Stimulated activated naive CD8-positive, alpha-beta T cell treated with anti-CD3 and anti-CD28 coated beads, Interleukin-15, Interleukin-2, amounts not matched to agents 100 ng/mL and 50 ng/mL, for 24 hours (primary cell): ENCODE measurements around the gene AK5.

ENCODE experiments used
- H3K27ac Mint-ChIP-seq: one replicate; pipeline ENCODE4 v1.8.0; 2021; ENCODE audit warnings: mild to moderate bottlenecking, mixed read lengths
- H3K27me3 Mint-ChIP-seq: one replicate; pipeline ENCODE4 v1.8.0; 2021; ENCODE audit warnings: mixed read lengths
- H3K36me3 Mint-ChIP-seq: one replicate; pipeline ENCODE4 v1.8.0; 2021; ENCODE audit warnings: low read depth, mixed read lengths
- H3K4me1 Mint-ChIP-seq: one replicate; pipeline ENCODE4 v1.8.0; 2021; ENCODE audit warnings: low read depth, mixed read lengths
- H3K4me3 Mint-ChIP-seq: one replicate; pipeline ENCODE4 v1.8.0; 2021; ENCODE audit warnings: mild to moderate bottlenecking, mixed read lengths
- H3K9me3 Mint-ChIP-seq: one replicate; pipeline ENCODE4 v1.8.0; 2021; ENCODE audit warnings: mixed read lengths

AK5 gene

DNA sequence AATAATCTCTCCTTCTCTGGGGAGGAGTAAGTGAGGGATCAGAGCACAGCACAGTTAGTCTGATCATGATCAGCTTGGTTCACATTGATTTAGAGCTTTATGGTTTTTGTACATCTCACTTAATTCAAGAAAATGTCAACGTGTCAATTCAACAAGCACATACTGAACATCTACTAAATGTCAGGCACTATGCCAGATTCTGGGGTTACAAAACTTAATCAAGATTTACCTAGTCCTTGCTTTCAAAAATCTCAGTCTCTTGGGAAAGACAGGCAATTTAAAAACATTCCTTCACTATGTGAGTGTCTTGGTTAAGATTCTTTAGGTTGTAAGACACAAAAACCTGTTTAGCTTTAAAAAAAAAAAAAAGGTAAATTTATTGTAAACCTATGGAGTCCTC is 181.4 kb downstream of the AK5 start:
- no peak overlapping the region for H3K4me3 Mint-ChIP-seq
- no peak overlapping the region for H3K27ac Mint-ChIP-seq
- peaks cover 3% of the 10 kb centered on the region for H3K4me1 Mint-ChIP-seq
- no peaks in the 10 kb centered on the region for H3K36me3 Mint-ChIP-seq
- no peaks in the 10 kb centered on the region for H3K9me3 Mint-ChIP-seq
- H3K27me3 Mint-ChIP-seq, result no peaks in the 10 kb centered on the region

GRCh38 chr1:77465139-77465538 is 183.3 kb downstream of the AK5 start:
- no peak overlapping the region for H3K4me3 Mint-ChIP-seq
- no peak overlapping the region for H3K27ac Mint-ChIP-seq
- H3K36me3 Mint-ChIP-seq, result no peaks in the 10 kb centered on the region
- H3K27me3 Mint-ChIP-seq, result no peaks in the 10 kb centered on the region
- peaks cover 3% of the 10 kb centered on the region for H3K4me1 Mint-ChIP-seq
- no peaks in the 10 kb centered on the region for H3K9me3 Mint-ChIP-seq

DNA sequence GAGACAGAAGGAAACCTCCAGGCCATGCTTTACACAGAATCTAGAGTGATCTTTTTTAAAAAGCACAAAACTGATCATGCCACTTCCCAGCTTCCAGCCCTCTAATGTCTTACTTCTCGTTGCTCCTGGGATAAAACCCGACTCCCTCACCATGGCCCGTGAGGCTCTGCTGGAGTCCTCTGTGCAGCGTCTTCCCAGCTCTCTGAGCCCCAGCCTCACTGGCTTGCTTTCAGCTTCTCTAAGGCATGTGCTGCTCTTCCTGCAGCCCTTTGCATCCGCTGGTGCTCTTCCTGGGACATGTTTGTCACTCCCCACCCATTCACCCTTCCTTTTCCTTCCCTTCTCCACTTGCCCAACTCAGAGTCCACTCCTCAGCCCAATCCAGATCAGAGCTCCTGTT is 184.1 kb downstream of the AK5 start:
- no peaks in the 10 kb centered on the region for H3K9me3 Mint-ChIP-seq
- no peaks in the 10 kb centered on the region for H3K27me3 Mint-ChIP-seq
- H3K27ac Mint-ChIP-seq, result no peak overlapping the region
- peaks cover 3% of the 10 kb centered on the region for H3K4me1 Mint-ChIP-seq
- H3K4me3 Mint-ChIP-seq, result no peak overlapping the region
- no peaks in the 10 kb centered on the region for H3K36me3 Mint-ChIP-seq

- Mint-ChIP-seq H3K27ac (no peak overlapping the region), H3K4me1 (peaks cover 3% of the 10 kb centered on the region), H3K4me3 (no peak overlapping the region), H3K9me3 (no peaks in the 10 kb centered on the region), H3K27me3 (no peaks in the 10 kb centered on the region), H3K36me3 (no peaks in the 10 kb centered on the region)
Observed at GRCh38 chr1:77467021-77467595, 185.3 kb downstream of the AK5 start.

DNA sequence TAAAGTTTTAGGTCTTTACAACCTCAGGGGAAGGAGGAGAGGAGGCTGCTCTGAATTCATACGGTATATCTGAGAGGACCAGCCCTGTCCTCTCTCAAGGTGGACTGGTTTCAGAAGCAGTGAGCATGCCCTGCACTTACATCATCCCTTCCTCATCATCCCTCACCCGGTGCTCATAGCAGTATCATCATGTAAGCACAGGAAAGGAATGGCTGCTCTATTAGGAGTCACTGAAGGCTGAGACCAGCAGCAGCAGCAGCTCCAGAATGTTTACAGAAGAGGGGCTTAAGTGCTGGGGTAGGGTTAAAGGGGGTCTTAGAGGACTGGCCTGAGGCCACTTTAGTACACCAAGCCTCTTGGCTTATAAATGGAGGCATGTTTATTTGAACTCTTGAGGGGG is 185.9 kb downstream of the AK5 start:
- H3K27me3 Mint-ChIP-seq, result no peaks in the 10 kb centered on the region
- H3K27ac Mint-ChIP-seq, result no peak overlapping the region
- no peaks in the 10 kb centered on the region for H3K9me3 Mint-ChIP-seq
- peaks cover 3% of the 10 kb centered on the region for H3K4me1 Mint-ChIP-seq
- no peaks in the 10 kb centered on the region for H3K36me3 Mint-ChIP-seq
- no peak overlapping the region for H3K4me3 Mint-ChIP-seq

DNA sequence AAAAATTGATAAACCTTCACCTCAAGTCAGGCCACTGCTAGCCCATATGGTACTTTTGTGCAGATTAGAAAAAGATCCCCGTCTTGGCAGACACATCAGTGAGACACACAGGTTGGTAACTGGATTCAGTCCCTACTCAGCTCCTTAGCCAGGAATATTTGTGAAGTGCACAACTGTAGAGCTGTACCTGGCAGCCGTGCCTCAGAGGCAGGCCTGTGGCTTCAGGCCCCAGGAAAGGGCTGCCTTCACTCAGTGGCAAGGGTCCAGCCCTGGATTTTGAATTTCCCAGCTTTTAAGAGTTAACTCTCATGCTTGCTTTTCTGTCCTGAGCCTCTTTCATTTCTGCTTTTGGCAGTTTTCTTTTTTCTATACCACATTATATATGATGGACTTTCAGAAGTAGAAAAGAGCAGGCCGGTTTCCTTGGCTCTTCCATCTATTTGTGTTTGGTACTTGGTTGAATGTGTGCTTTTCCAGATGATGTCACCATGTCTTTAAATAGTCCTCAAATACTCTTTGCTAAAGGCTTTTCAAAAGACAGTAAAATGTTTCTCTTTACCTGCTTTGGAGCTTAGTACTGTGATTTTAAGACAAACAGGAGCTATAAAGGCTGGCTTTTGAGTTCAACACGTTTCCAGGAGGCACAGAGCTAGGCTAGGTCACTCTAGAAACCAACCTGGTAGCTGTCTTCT is 186.6 kb downstream of the AK5 start:
- Mint-ChIP-seq H3K36me3 (no peaks in the 10 kb centered on the region), H3K4me3 (no peak overlapping the region), H3K27me3 (no peaks in the 10 kb centered on the region), H3K9me3 (no peaks in the 10 kb centered on the region), H3K27ac (no peak overlapping the region), H3K4me1 (peaks cover 3% of the 10 kb centered on the region)

DNA sequence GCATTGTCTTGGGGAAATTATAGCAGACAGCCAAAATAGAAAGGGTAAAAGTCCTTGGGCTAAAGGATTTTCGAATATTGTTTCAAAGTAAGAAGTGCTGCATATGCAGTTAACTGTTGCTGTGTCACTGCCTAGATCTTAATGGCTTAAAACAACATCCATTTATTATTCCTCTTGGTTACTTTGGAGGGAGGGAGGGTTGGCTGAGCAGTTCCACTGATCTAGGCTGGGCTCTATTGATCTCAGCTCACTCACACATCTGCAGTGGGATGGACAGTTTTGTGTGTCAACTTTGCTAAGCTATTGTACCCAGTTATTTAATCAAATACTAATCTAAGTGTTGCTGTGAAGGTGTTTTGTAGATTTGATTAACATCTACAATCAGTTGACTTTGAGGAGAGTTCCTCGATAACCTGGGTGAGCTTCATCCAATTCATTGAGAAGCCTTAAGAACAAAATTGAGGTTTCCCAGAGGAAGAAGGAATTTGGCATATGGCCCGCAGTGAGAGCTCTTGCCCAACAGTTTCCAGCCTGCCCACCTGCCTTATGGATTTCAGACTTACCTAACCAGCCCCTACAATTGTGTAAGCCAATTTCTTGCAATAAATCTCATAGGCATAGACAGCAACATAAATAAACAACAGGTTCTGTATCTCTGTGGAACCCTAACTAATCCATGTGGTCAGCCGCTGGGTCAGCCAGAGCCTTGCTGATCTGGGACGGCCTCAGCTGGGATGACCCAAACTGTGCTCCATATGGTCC is 187.3 kb downstream of the AK5 start:
- Mint-ChIP-seq H3K36me3 (no peaks in the 10 kb centered on the region), H3K27ac (no peak overlapping the region), H3K9me3 (no peaks in the 10 kb centered on the region), H3K4me1 (no peaks in the 10 kb centered on the region), H3K4me3 (no peak overlapping the region), H3K27me3 (no peaks in the 10 kb centered on the region)

- no peaks in the 10 kb centered on the region for H3K36me3 Mint-ChIP-seq
- H3K4me1 Mint-ChIP-seq, result no peaks in the 10 kb centered on the region
- H3K4me3 Mint-ChIP-seq, result no peak overlapping the region
- H3K9me3 Mint-ChIP-seq, result no peaks in the 10 kb centered on the region
- no peaks in the 10 kb centered on the region for H3K27me3 Mint-ChIP-seq
- H3K27ac Mint-ChIP-seq, result no peak overlapping the region
Observed at GRCh38 chr1:77471691-77472090, 189.9 kb downstream of the AK5 start.

DNA sequence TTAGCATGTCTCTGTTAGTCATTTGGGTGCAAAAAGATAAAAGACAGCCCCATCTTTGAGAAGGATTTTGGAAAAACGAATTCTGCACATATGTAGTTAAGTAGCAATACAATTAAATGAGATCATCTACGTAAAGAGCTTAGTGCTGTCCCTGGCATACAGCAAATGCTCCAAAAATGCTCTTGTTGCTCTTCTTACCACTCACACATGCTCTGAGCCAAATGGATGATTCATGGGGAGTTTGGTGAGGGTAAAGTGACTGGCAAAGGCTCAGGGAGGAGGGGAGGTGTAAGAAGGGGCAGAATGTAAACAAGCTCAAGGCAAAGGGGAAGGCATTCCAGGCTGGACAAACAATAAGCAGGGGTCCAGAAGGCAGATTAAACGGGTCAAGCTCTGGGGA is 191.9 kb downstream of the AK5 start:
- no peaks in the 10 kb centered on the region for H3K4me1 Mint-ChIP-seq
- no peaks in the 10 kb centered on the region for H3K27me3 Mint-ChIP-seq
- peaks cover 5% of the 10 kb centered on the region for H3K36me3 Mint-ChIP-seq
- H3K27ac Mint-ChIP-seq, result no peak overlapping the region
- no peak overlapping the region for H3K4me3 Mint-ChIP-seq
- peaks cover 4% of the 10 kb centered on the region for H3K9me3 Mint-ChIP-seq

GRCh38 chr1:77475641-77476040 is 193.8 kb downstream of the AK5 start:
- Mint-ChIP-seq H3K9me3 (peaks cover 5% of the 10 kb centered on the region), H3K36me3 (peaks cover 6% of the 10 kb centered on the region), H3K27ac (no peak overlapping the region), H3K27me3 (no peaks in the 10 kb centered on the region), H3K4me3 (no peak overlapping the region), H3K4me1 (no peaks in the 10 kb centered on the region)

GRCh38 chr1:77476475-77476874 is 194.7 kb downstream of the AK5 start:
- Mint-ChIP-seq H3K4me1 (no peaks in the 10 kb centered on the region), H3K36me3 (peaks cover 6% of the 10 kb centered on the region), H3K27ac (no peak overlapping the region), H3K9me3 (peaks cover 5% of the 10 kb centered on the region), H3K27me3 (no peaks in the 10 kb centered on the region), H3K4me3 (no peak overlapping the region)

DNA sequence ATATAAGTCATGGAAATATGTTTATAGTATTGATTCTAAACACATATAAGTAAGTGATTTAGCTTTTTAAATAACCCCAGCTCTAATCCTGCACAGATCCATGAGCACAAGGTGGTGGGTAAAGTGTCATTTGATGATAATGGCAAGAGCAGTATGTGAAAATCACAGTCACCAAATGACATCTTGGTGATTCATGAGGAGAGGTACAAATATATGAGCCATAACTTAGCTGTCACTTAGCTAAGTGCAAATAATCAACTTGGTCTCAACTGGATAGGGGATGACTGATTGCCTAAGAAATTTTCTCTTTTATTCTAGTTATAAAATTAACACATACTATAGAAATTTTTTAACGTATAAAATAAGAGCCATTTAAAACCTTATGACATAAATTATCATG is 202.5 kb downstream of the AK5 start:
- Mint-ChIP-seq H3K4me1 (no peaks in the 10 kb centered on the region), H3K27ac (no peak overlapping the region)

DNA sequence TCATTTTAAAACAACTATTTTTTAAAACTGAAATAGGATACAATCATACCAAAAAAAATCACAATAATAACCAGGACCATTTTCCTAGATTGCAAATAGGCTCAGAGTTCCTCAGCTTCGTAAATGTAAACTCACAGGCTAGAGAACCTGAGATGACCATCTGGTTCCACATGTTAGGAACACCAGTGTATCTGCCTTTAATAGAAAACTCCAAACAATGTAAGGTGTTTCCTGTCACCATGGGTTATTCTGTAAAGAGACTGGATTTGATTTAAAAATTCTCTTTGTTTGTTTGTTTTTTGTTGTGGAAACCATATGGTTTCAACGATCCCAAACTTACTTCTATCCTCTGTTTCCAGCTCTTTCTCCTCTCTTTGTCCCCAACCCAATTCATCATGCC is 203.1 kb downstream of the AK5 start:
- Mint-ChIP-seq H3K27ac (no peak overlapping the region), H3K4me3 (no peak overlapping the region), H3K4me1 (no peaks in the 10 kb centered on the region), H3K36me3 (no peaks in the 10 kb centered on the region), H3K9me3 (no peaks in the 10 kb centered on the region), H3K27me3 (no peaks in the 10 kb centered on the region)

More for the DNA sequence above, 202.5 kb downstream of the AK5 start:
- no peaks in the 10 kb centered on the region for H3K9me3 Mint-ChIP-seq
- H3K27me3 Mint-ChIP-seq, result no peaks in the 10 kb centered on the region
- no peaks in the 10 kb centered on the region for H3K36me3 Mint-ChIP-seq
- no peak overlapping the region for H3K4me3 Mint-ChIP-seq

DNA sequence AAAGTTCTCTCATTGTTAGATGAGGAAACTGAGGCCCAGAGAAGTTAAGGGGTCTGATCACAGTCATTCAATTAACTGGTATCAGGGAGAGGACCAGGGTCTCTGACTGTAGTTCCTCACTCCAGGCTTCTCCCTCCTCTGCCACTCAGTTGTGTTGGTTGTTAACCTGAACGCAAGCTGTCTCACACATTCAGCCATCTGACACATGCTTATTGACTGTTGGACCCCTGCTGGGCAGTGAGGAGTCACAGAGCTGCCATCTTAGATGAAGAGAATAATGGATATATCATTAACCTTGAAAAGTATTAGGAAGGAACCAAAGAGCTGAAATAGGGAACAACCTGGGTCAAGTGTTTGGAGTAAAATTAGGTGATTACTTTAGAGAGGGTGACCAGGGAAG is 205.8 kb downstream of the AK5 start:
- H3K27ac Mint-ChIP-seq, result no peak overlapping the region
- no peaks in the 10 kb centered on the region for H3K27me3 Mint-ChIP-seq
- no peaks in the 10 kb centered on the region for H3K36me3 Mint-ChIP-seq
- no peaks in the 10 kb centered on the region for H3K4me1 Mint-ChIP-seq
- no peaks in the 10 kb centered on the region for H3K9me3 Mint-ChIP-seq
- no peak overlapping the region for H3K4me3 Mint-ChIP-seq

DNA sequence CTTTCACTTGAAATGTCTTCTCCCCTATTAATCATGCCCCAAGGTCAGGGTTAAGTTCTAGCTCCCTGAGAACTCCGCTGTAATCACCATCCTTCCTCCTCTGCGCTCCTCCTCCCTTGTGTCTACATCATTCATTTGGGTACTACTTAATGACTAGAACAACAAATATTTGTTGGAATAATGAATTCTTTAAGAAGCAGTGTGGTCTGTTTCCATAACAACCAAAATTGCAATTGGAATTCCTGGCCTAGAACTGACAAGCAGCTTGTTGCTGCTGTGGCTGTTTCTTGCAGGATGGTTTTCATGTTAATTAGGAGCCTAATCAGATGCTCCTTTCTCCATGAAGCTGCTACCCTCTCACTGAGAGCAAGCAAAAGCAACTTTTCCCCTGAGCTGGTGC is 208.1 kb downstream of the AK5 start:
- H3K4me1 Mint-ChIP-seq, result no peaks in the 10 kb centered on the region
- no peak overlapping the region for H3K27ac Mint-ChIP-seq
- no peaks in the 10 kb centered on the region for H3K36me3 Mint-ChIP-seq
- H3K4me3 Mint-ChIP-seq, result no peak overlapping the region
- no peaks in the 10 kb centered on the region for H3K9me3 Mint-ChIP-seq
- no peaks in the 10 kb centered on the region for H3K27me3 Mint-ChIP-seq
